ENCODE data around the gene PTPRM. TPM values are rescaled to one million over a fixed set of nuclear protein-coding genes. Genes with fewer than 3 reads are reported as not detected.

The PTPRM gene
- total and polyA plus RNA-seq, 2 of the 8 experiments (the other 6 are each of a cell fraction or from before 2014, with no cell fraction given), result 4.1 to 7.0 TPM

- TF ChIP-seq USF2 (IDR thresholded peaks at IDR 0.05; ENCODE audit: low read length), result no peak
- no peak for TF ChIP-seq SAP30 (IDR thresholded peaks at IDR 0.05; ENCODE audit: insufficient read depth, insufficient replicate concordance, low read length)
- TF ChIP-seq SIN3A (conservative IDR thresholded peaks at IDR 0.05 in 1 of 2, IDR thresholded peaks at IDR 0.05 in 1 of 2; ENCODE audit: low read depth in 1 of 2, low read length in 2 of 2), result no peak
- no peak for TF ChIP-seq KDM5A (IDR thresholded peaks at IDR 0.05; ENCODE audit: low read length)
- no peak for TF ChIP-seq TCF12 (IDR thresholded peaks at IDR 0.05; ENCODE audit: low read depth, low read length)
- TF ChIP-seq TAF1 (IDR thresholded peaks at IDR 0.05; ENCODE audit: low read depth, low read length), result no peak
- TF ChIP-seq CTCF (IDR thresholded peaks at IDR 0.05; ENCODE audit: control extremely low read depth in 1 of 3, insufficient read depth in 1 of 3, low read depth in 1 of 3, low read length in 3 of 3), result no peak
- TF ChIP-seq CEBPB (IDR thresholded peaks at IDR 0.05; ENCODE audit: low read depth, low read length), result no peak
Observed at GRCh38 chr18:8358033-8358765, 791.1 kb downstream of the PTPRM start (continued).
